Neural progenitor cell (in vitro differentiated cells): Measurements from ENCODE around the gene TMEM59. TPM values are rescaled to one million over a fixed set of nuclear protein-coding genes. Genes with fewer than 3 reads are reported as not detected.

ENCODE experiments used
- DNase-seq: peaks from one replicate; pipeline ENCODE4 v3.0.0-alpha.2; 2016; ENCODE audit warnings: low spot score
- H2AFZ ChIP-seq: fragments of 200-600 bp; sonication (generic); replicated peaks from 2 replicates; pipeline ENCODE4 v1.6.1; 2016; ENCODE audit warnings: antibody characterized with exemption
- H3F3A ChIP-seq: fragments of 200-600 bp; sonication (generic); 2 replicates; pipeline ENCODE4 v1.6.1; 2016; ENCODE audit warnings: antibody characterized with exemption, low read depth
- H3K27ac ChIP-seq: fragments of 200-600 bp; sonication (generic); 2 replicates; pipeline ENCODE4 v1.5.1; 2016; ENCODE audit warnings: mild to moderate bottlenecking
- H3K27me3 ChIP-seq: fragments of 200-600 bp; sonication (generic); 2 replicates; pipeline ENCODE4 v1.6.1; 2016; ENCODE audit warnings: mild to moderate bottlenecking, moderate library complexity
- H3K36me3 ChIP-seq: fragments of 200-600 bp; sonication (generic); 2 replicates; pipeline ENCODE4 v1.5.1; 2016
- H3K4me1 ChIP-seq: fragments of 200-600 bp; sonication (generic); 2 replicates; pipeline ENCODE4 v1.6.1; 2016; ENCODE audit warnings: mixed run types
- H3K4me2 ChIP-seq: fragments of 200-600 bp; sonication (generic); 2 replicates; pipeline ENCODE4 v1.6.1; 2016
- H3K4me3 ChIP-seq: fragments of 200-600 bp; sonication (generic); 2 replicates; pipeline ENCODE4 v1.5.1; 2016
- H3K79me2 ChIP-seq: fragments of 200-600 bp; sonication (generic); 2 replicates; pipeline ENCODE4 v1.6.1; 2016; ENCODE audit warnings: low read depth
- H3K9ac ChIP-seq: fragments of 200-600 bp; sonication (generic); 2 replicates; pipeline ENCODE4 v1.6.1; 2016
- H3K9me3 ChIP-seq: fragments of 200-600 bp; sonication (generic); 2 replicates; pipeline ENCODE4 v1.5.1; 2016; ENCODE audit warnings: low read depth
- H4K20me1 ChIP-seq: fragments of 200-600 bp; sonication (generic); 2 replicates; pipeline ENCODE4 v1.6.1; 2016; ENCODE audit warnings: low read depth
- H3K27ac Mint-ChIP-seq: 3 replicates; pipeline ENCODE4 v1.8.0; 2021; ENCODE audit warnings: mixed read lengths
- H3K27me3 Mint-ChIP-seq: 2 replicates; pipeline ENCODE4 v1.8.0; 2022; ENCODE audit warnings: low read depth, mild to moderate bottlenecking, inconsistent platforms, moderate library complexity, mixed read lengths; ENCODE audit not compliant: insufficient read depth
- H3K36me3 Mint-ChIP-seq: 3 replicates; pipeline ENCODE4 v1.8.0; 2021; ENCODE audit warnings: mixed read lengths
- H3K4me1 Mint-ChIP-seq: 3 replicates; pipeline ENCODE4 v1.8.0; 2021; ENCODE audit warnings: mixed read lengths
- H3K4me3 Mint-ChIP-seq: 3 replicates; pipeline ENCODE4 v1.8.0; 2021; ENCODE audit warnings: mild to moderate bottlenecking, moderate library complexity, mixed read lengths
- H3K9me3 Mint-ChIP-seq: 3 replicates; pipeline ENCODE4 v1.8.0; 2020; ENCODE audit warnings: mixed read lengths
- EZH2 ChIP-seq: fragments of 200-600 bp; sonication (generic); IDR thresholded peaks from 2 replicates; pipeline ENCODE4 v1.6.1; 2017; ENCODE audit warnings: antibody characterized with exemption, mild to moderate bottlenecking, moderate library complexity
- EZH2phosphoT487 ChIP-seq: fragments of 200-600 bp; sonication (generic); IDR thresholded peaks from 2 replicates; pipeline ENCODE4 v1.6.1; 2017; ENCODE audit warnings: antibody characterized with exemption
- total RNA-seq: library from RNA; depleted of rRNA; stranded (reverse); fragments of >200 nt; gene quantifications from 2 replicates; pipeline ENCODE4 v1.2.3, GENCODE V29; 2015; ENCODE audit warnings: low replicate concordance
- TF ChIP-seq, protein P1 (sequence below): fragments of 200-600 bp; sonication (generic); IDR thresholded peaks from 2 replicates; pipeline ENCODE4 v1.5.1; 2017; ENCODE audit warnings: antibody characterized with exemption, mild to moderate bottlenecking

TMEM59 gene, protein sequence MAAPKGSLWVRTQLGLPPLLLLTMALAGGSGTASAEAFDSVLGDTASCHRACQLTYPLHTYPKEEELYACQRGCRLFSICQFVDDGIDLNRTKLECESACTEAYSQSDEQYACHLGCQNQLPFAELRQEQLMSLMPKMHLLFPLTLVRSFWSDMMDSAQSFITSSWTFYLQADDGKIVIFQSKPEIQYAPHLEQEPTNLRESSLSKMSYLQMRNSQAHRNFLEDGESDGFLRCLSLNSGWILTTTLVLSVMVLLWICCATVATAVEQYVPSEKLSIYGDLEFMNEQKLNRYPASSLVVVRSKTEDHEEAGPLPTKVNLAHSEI
- 125 and 139 TPM in 2 replicates for total RNA-seq

DNA sequence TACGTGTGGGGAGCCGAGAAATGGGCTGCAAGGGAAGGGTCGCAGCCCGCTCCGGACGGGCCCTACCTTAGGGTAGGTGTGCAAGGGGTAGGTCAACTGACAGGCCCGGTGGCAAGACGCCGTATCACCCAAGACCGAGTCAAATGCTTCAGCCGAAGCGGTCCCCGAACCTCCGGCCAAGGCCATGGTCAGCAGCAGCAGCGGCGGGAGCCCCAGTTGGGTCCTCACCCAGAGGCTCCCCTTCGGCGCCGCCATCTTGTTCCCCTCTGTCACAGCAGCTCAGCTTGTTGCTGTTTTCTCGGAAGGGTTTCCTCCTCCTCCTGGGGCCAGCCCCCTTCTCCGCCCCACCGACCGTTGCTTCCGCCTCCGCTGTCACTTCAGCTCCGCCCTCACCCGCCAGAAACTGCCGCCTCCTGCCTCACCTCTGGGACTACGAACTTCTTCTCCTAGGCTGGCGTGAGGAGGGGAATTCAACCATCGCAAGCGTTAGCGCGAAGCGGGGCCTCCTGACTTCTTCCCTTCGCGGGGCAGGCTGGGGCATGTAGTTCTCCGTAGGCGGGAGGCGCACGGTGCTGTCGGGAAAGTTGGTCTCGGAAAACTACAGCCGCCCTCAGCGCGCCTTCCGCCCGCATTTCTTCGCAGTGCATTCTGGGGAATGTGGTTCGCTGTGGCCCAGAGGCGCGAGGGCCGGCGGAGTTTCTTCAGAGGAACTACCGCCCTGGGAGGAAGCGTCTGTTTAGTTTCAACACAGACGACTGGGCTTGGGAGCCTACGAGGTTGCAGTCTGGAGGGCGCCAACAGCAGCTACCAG, at the start of gene TMEM59, which contains the start of gene TCEANC2:
TMEM59 (minus strand) TSS at position 271 of the 811 bp plus-strand sequence; CDS start at position 255, 16 bp downstream.
TCEANC2 (plus strand) TSS at position 675 of the 811 bp plus-strand sequence. CDS start 815 bp downstream, outside the sequence.
- Histone ChIP-seq H3K9ac (peak within 1 kb of the TSS; percentile 64), H3K36me3 (no peaks in the 10 kb centered on the region), H3K4me2 (peak within 1 kb of the TSS; percentile 97), H3K4me1 (peaks cover 12% of the 10 kb centered on the region), H3K79me2 (peaks cover 56% of the 10 kb centered on the region), H3K27ac (peak within 1 kb of the TSS; percentile 72), H2AFZ (peak within 1 kb of the TSS; percentile 100), H3K9me3 (no peaks in the 10 kb centered on the region), H3K4me3 (peak within 1 kb of the TSS; percentile 85), H4K20me1 (peaks cover 3% of the 10 kb centered on the region), H3K27me3 (no peaks in the 10 kb centered on the region), H3F3A (peaks cover 21% of the 10 kb centered on the region)
- DNase-seq: peak; percentile 98
- peaks cover 2% of the 10 kb centered on the region for H3K36me3 Mint-ChIP-seq
- peak within 1 kb of the TSS; percentile 37 for H3K27ac Mint-ChIP-seq
- no peak within 1 kb of the TSS for H3K4me3 Mint-ChIP-seq
- peaks cover 8% of the 10 kb centered on the region for H3K4me1 Mint-ChIP-seq
- TF ChIP-seq, protein P1, sequence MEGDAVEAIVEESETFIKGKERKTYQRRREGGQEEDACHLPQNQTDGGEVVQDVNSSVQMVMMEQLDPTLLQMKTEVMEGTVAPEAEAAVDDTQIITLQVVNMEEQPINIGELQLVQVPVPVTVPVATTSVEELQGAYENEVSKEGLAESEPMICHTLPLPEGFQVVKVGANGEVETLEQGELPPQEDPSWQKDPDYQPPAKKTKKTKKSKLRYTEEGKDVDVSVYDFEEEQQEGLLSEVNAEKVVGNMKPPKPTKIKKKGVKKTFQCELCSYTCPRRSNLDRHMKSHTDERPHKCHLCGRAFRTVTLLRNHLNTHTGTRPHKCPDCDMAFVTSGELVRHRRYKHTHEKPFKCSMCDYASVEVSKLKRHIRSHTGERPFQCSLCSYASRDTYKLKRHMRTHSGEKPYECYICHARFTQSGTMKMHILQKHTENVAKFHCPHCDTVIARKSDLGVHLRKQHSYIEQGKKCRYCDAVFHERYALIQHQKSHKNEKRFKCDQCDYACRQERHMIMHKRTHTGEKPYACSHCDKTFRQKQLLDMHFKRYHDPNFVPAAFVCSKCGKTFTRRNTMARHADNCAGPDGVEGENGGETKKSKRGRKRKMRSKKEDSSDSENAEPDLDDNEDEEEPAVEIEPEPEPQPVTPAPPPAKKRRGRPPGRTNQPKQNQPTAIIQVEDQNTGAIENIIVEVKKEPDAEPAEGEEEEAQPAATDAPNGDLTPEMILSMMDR: no peak
- no peak for TF ChIP-seq EZH2
- TF ChIP-seq EZH2phosphoT487: no peak
- H3K27me3 Mint-ChIP-seq: no peaks in the 10 kb centered on the region
- no peaks in the 10 kb centered on the region for H3K9me3 Mint-ChIP-seq

DNA sequence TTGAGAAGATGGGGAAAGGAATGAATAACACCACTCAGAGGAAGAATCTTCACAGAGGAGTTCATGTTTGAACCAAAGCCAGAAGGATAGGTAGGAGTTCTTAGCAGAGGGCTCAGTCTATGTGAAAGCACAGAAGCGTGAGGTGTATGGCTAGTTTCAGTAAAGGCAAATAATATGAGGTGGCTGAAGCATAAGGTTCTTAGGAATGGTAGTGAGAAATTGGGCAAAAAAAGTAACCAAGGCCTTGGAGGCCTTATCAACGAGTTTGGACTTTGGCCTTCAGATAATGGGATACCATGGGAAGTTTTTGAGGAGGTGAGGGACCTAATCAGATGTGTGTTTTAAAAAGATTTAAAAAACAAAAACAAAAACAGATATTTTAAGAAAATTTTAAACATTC, 47.5 kb upstream of the TMEM59 start:
- no peak overlapping the region for H3K4me3 Mint-ChIP-seq
- Histone ChIP-seq H2AFZ (no peak overlapping the region), H3K9me3 (no peaks in the 10 kb centered on the region), H3K9ac (no peak overlapping the region), H4K20me1 (peaks cover 5% of the 10 kb centered on the region), H3K27me3 (no peaks in the 10 kb centered on the region), H3K27ac (no peak overlapping the region), H3K36me3 (no peaks in the 10 kb centered on the region), H3K4me2 (no peak overlapping the region), H3K4me1 (peaks cover 15% of the 10 kb centered on the region), H3K79me2 (no peaks in the 10 kb centered on the region), H3F3A (peaks cover 17% of the 10 kb centered on the region), H3K4me3 (no peak overlapping the region)
- DNase-seq: no peak
- no peaks in the 10 kb centered on the region for H3K9me3 Mint-ChIP-seq
- peaks cover 9% of the 10 kb centered on the region for H3K4me1 Mint-ChIP-seq
- TF ChIP-seq EZH2phosphoT487: no peak
- TF ChIP-seq EZH2: no peak
- TF ChIP-seq, protein P1: no peak
- H3K27ac Mint-ChIP-seq: no peak overlapping the region
- no peaks in the 10 kb centered on the region for H3K27me3 Mint-ChIP-seq
- H3K36me3 Mint-ChIP-seq: no peaks in the 10 kb centered on the region

DNA sequence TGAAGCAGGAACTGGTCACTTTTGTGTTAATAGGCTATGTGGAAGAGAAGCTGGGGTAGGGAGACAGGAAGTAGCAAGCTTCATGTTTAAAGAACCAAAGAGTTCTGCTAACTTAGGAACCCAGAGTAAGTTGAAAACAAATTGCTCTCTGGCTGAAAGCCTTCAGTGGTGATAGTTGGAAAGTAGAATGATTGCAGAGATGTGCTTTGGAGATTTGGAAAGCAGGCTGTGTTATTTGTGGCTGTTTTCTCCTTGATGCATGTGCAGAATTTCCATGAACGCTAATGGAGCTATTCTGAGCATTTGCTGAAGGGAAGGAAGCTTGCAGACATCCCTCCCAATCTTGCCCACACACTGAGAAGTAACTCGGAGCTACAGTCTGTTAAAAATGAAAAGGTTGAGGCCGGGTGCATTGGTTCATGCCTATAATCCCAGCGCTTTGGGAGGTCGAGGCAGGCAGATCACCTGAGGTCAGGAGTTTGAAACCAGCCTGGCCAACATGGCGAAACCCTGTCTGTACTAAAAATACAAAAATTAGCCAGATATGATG, 46.1 kb upstream of the TMEM59 start:
- Histone ChIP-seq H3K27me3 (no peaks in the 10 kb centered on the region), H3K36me3 (no peaks in the 10 kb centered on the region), H2AFZ (no peak overlapping the region), H3K9ac (no peak overlapping the region), H3K4me2 (no peak overlapping the region), H3K9me3 (no peaks in the 10 kb centered on the region), H3K4me3 (no peak overlapping the region), H3K79me2 (no peaks in the 10 kb centered on the region), H3K27ac (no peak overlapping the region), H4K20me1 (peaks cover 5% of the 10 kb centered on the region), H3F3A (peaks cover 17% of the 10 kb centered on the region), H3K4me1 (peaks cover 15% of the 10 kb centered on the region)
- no peak overlapping the region for H3K27ac Mint-ChIP-seq
- DNase-seq: no peak
- H3K4me1 Mint-ChIP-seq: peaks cover 9% of the 10 kb centered on the region
- H3K4me3 Mint-ChIP-seq: no peak overlapping the region
- H3K9me3 Mint-ChIP-seq: no peaks in the 10 kb centered on the region
- TF ChIP-seq EZH2 (no peak), EZH2phosphoT487 (no peak)
- TF ChIP-seq, protein P1: no peak
- H3K27me3 Mint-ChIP-seq: peaks cover 2% of the 10 kb centered on the region
- no peaks in the 10 kb centered on the region for H3K36me3 Mint-ChIP-seq
